Panc1 (cell line): Measurements from ENCODE around the gene MBOAT1. TPM values are rescaled to one million over a fixed set of nuclear protein-coding genes. Genes with fewer than 3 reads are reported as not detected.
A peak's percentile ranks its signal among the peaks of the same experiment; 100 is the strongest.

Source experiments
- ATAC-seq: fragments of 200-7000 bp; cut with Tn5 transposase; 2 replicates; pipeline ENCODE4 v1.9.1; 2020; ENCODE audit warnings: mild to moderate bottlenecking, moderate library complexity
- BruUV-seq: library from RNA; stranded (reverse); fragments of 400-500 nt; replicated peaks from 2 replicates; lab custom pipeline; 2021; lab: Mats Ljungman, UMichigan
- CTCF ChIA-PET: fragments of 300-600 bp; sonication (Branson Sonifier 250); formaldehyde crosslinking; loops from one replicate; lab custom pipeline; 2022; ENCODE audit warnings: antibody characterized with exemption; lab: Charles Lee
- POLR2A ChIA-PET: fragments of 300-600 bp; sonication (Branson Sonifier 250); formaldehyde crosslinking; loops from one replicate; lab custom pipeline; 2022; ENCODE audit warnings: antibody characterized with exemption; lab: Charles Lee
- DNase-seq: peaks from one replicate; pipeline ENCODE4 v3.0.0-alpha.2; 2010; ENCODE audit warnings: low read depth, low spot score
- H3K27ac ChIP-seq: 2 replicates; pipeline ENCODE4 v1.5.1; 2011; ENCODE audit warnings: mild to moderate bottlenecking, low read length, inconsistent platforms
- H3K27me3 ChIP-seq: fragments of 200-500 bp; sonication (Bioruptor generic); 2 replicates; pipeline ENCODE4 v1.6.0; 2014; ENCODE audit warnings: low read length, inconsistent platforms; ENCODE audit not compliant: control insufficient read depth, insufficient read depth
- H3K36me3 ChIP-seq: fragments of 200-500 bp; sonication (Bioruptor generic); 2 replicates; pipeline ENCODE4 v1.5.1; 2014; ENCODE audit warnings: inconsistent platforms, mild to moderate bottlenecking, low read length, moderate library complexity; ENCODE audit not compliant: control insufficient read depth, insufficient read depth
- H3K4me1 ChIP-seq: 2 replicates; pipeline ENCODE4 v1.5.1; 2011; ENCODE audit warnings: inconsistent platforms, mild to moderate bottlenecking, low read length, moderate library complexity; ENCODE audit not compliant: control insufficient read depth, insufficient read depth
- H3K4me3 ChIP-seq, 2 experiments: 2 replicates each; pipeline ENCODE4 v1.5.1; 2011 to 2012; ENCODE audit warnings: low read depth in 2 of 2, low read length in 2 of 2, mild to moderate bottlenecking in 2 of 2, inconsistent platforms in 1 of 2, moderate library complexity in 1 of 2
- H3K9me3 ChIP-seq: fragments of 200-500 bp; sonication (Bioruptor generic); 2 replicates; pipeline ENCODE4 v1.5.1; 2014; ENCODE audit warnings: low read depth, mild to moderate bottlenecking, inconsistent platforms, low read length, moderate library complexity; ENCODE audit not compliant: control insufficient read depth, insufficient read depth
- CTCF ChIP-seq: fragments of 450-650 bp; IDR thresholded peaks from 2 replicates; pipeline ENCODE4 v1.5.1; 2017; ENCODE audit warnings: mild to moderate bottlenecking
- POLR2AphosphoS5 ChIP-seq: IDR thresholded peaks from 2 replicates; pipeline ENCODE4 v1.6.1; 2012; ENCODE audit warnings: mild to moderate bottlenecking, low read depth, low read length, moderate library complexity
- REST ChIP-seq, 2 experiments: IDR thresholded peaks; 2 replicates each; pipeline ENCODE4 v1.6.1; 2011 to 2012; ENCODE audit warnings: low read depth in 2 of 2, control low read depth in 1 of 2, low read length in 1 of 2, mild to moderate bottlenecking in 1 of 2, moderate library complexity in 1 of 2; ENCODE audit not compliant: insufficient read depth in 1 of 2
- SIN3A ChIP-seq: IDR thresholded peaks from 2 replicates; pipeline ENCODE4 v1.6.1; 2012; ENCODE audit warnings: low read depth, mild to moderate bottlenecking, low read length, moderate library complexity, borderline replicate concordance; ENCODE audit not compliant: insufficient read depth
- TCF7L2 ChIP-seq: IDR thresholded peaks from 2 replicates; pipeline ENCODE4 v1.6.1; 2011; ENCODE audit warnings: mild to moderate bottlenecking, low read depth, low read length, inconsistent platforms
- in situ Hi-C: cut with HindIII; loops from 2 replicates; pipeline ENCODE4 v1.10.0; 2016; ENCODE audit warnings: low sequenced_read_pairs, low pct_unique_long_range_greater_than_20kb
- intact Hi-C: fragments of 100-400 bp; cut with micrococcal nuclease; formaldehyde crosslinking; loops from one replicate; pipeline ENCODE4 v1.10.0; 2022; ENCODE audit not compliant: unreplicated experiment
- total RNA-seq: library from RNA; stranded (reverse); gene quantifications from one replicate; pipeline ENCODE4 v1.2.1, GENCODE V29; 2021; ENCODE audit not compliant: unreplicated experiment

The MBOAT1 gene
- total RNA-seq, 1 experiment from 2014 or later: 15.1 TPM

- ChIA-PET POLR2A (no interaction called here), CTCF (no interaction called here)
- TF ChIP-seq CTCF (no peak), SIN3A (no peak), TCF7L2 (no peak), REST (IDR thresholded peaks at IDR 0.05; ENCODE audit: insufficient read depth in 1 of 2, low read depth in 2 of 2, low read length in 1 of 2) (no peak), POLR2AphosphoS5 (no peak)
- H3K36me3 ChIP-seq: no peaks in the 10 kb centered on the region
- in situ Hi-C loops (no loop called here), intact Hi-C loops (no loop called here)
- peaks cover 5% of the 10 kb centered on the region; the same call in 1 of the 2 replicates for H3K27me3 ChIP-seq
- BruUV-seq: no TSS peak
- ATAC-seq (no peak), DNase-seq (no peak)
- H3K27ac ChIP-seq: no peak overlapping the region
- H3K4me3 ChIP-seq: no peak overlapping the region
- no peaks in the 10 kb centered on the region for H3K9me3 ChIP-seq
- no peaks in the 10 kb centered on the region for H3K4me1 ChIP-seq
Measured at GRCh38 chr6:20060252-20060651, 152.0 kb downstream of the MBOAT1 start.

- Histone ChIP-seq H3K4me1 (no peaks in the 10 kb centered on the region), H3K27me3 (peaks cover 2% of the 10 kb centered on the region; the same call in 1 of the 2 replicates), H3K27ac (no peak overlapping the region), H3K4me3 (no peak overlapping the region), H3K36me3 (no peaks in the 10 kb centered on the region), H3K9me3 (no peaks in the 10 kb centered on the region)
- ChIA-PET CTCF (no interaction called here), POLR2A (no interaction called here)
- no peak for ATAC-seq
- TF ChIP-seq REST (IDR thresholded peaks at IDR 0.05; ENCODE audit: insufficient read depth in 1 of 2, low read depth in 2 of 2, low read length in 1 of 2): no peak
- TF ChIP-seq CTCF: peak; percentile 26; the same call in 1 of the 2 replicates
- TF ChIP-seq TCF7L2: no peak
- TF ChIP-seq POLR2AphosphoS5: no peak
- no peak for DNase-seq
- intact Hi-C loops (loop anchor here (10.0 kb wide), 5 partner anchors 194 to 1464 kb away; no protein-coding TSS in a partner anchor), in situ Hi-C loops (no loop called here)
- BruUV-seq: no TSS peak
Measured at GRCh38 chr6:20058912-20059311, 153.4 kb downstream of the MBOAT1 start.
